ENCODE measurements around the gene CD207.
"Not testable (repeated sequence)": the region's sequence is repeated elsewhere in the genome, so short reads cannot be mapped to it uniquely, and the experiment has no call there.

The CD207 gene

GRCh38 chr2:70835643-70836042, at the start of gene CD207:
TSS of gene CD207 (minus strand) at chr2:70835816. CDS start at chr2:70835776, 40 bp downstream.
- no peak for DNase-seq

DNA sequence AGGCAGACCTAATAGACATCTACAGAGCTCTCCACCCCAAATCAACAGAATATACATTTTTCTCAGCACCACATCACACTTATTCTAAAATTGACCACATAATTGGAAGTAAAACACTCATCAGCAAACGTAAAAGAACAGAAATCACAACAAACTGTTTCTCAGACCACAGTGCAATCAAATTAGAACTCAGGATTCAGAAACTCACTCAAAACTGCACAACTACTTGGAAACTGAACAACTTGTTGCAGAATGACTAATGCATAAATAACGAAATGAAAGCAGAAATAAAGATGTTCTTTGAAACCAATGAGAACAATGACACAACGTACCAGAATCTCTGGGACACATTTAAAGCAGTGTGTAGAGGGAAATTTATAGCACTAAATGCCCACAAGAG, 42.9 kb upstream of the CD207 start:
- not testable (repeated sequence) for DNase-seq

DNA sequence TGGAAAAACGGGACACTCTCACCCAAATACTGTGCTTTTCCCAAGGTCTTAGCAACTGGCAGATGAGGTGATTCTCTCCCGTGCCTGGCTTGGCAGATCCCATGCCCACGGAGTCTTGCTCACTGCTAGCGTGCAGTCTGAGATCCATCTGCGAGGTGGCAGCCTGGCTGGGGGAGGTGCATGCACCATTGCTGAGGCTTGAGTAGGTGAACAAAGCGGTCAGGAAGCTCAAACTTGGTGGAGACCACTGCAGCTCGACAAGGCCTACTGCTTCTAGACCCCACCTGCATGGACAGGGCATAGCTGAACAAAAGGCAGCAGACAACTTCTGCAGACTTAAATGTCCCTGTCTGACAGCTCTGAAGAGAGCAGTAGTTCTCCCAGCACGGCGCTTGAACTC, 40.5 kb upstream of the CD207 start:
- not testable (repeated sequence) for DNase-seq

- no peak for DNase-seq
Observed at GRCh38 chr2:70873541-70873940, 37.9 kb upstream of the CD207 start.

- peak; percentile 71 for DNase-seq
Observed at GRCh38 chr2:70871398-70872211, 36.0 kb upstream of the CD207 start.

DNA sequence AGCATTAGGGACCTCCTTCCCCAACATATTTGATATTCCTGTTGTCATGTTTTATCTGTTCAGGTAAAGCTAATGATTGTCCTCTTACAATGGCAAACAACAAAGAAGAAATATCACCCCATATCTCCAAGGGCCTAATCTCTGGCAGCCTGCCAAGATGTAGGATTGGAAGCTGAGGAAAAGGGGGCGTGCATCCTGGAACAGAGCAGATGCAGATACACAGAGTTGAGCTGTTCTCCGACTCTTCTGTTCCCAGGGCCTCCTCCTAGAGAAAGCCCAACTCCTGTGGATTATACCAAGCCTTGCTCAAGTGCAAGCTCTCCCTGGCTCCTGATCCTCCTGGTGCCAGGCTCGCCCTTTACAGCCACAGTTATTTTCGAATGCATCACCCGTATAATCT, 35.2 kb upstream of the CD207 start:
- DNase-seq: no peak

- DNase-seq: no peak
Observed at GRCh38 chr2:70868970-70869369, 33.4 kb upstream of the CD207 start.

- DNase-seq: peak; percentile 62
Observed at GRCh38 chr2:70861777-70862625, 26.4 kb upstream of the CD207 start.

- no peak for DNase-seq
Observed at GRCh38 chr2:70855667-70856066, 20.1 kb upstream of the CD207 start.

DNA sequence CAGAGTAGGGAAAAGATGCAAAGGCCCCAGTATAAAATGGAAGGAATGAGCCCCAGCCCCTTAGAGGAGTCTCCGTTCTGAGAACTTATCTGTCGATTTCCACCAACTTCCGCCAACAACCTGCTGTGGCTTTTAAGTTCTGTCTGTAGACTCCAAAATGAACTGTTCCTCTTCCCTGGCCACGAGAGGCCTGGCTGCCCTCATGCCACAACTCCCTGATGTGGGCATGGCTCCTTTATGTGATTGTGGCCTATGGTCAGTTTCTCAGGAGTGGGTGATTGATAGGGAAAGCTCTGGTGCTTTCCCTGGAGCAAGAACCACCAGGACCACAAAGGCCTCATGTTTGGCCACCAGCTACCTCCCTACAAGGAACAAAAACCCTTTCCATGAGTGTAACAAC, 18.8 kb upstream of the CD207 start:
- no peak for DNase-seq

- DNase-seq: no peak
Observed at GRCh38 chr2:70852824-70853223, 17.2 kb upstream of the CD207 start.

- no peak for DNase-seq
Observed at GRCh38 chr2:70851704-70852103, 16.1 kb upstream of the CD207 start.

- DNase-seq: no peak
Observed at GRCh38 chr2:70850925-70851324, 15.3 kb upstream of the CD207 start.

- DNase-seq: no peak
Observed at GRCh38 chr2:70842401-70842800, 6.8 kb upstream of the CD207 start.

- no peak for DNase-seq
Observed at GRCh38 chr2:70837980-70838925, 2.6 kb upstream of the CD207 start.

GRCh38 chr2:70834881-70835280, 735 bp downstream of the CD207 start:
- no peak for DNase-seq

- no peak for DNase-seq
Observed at GRCh38 chr2:70834106-70834505, 1.5 kb downstream of the CD207 start.

DNA sequence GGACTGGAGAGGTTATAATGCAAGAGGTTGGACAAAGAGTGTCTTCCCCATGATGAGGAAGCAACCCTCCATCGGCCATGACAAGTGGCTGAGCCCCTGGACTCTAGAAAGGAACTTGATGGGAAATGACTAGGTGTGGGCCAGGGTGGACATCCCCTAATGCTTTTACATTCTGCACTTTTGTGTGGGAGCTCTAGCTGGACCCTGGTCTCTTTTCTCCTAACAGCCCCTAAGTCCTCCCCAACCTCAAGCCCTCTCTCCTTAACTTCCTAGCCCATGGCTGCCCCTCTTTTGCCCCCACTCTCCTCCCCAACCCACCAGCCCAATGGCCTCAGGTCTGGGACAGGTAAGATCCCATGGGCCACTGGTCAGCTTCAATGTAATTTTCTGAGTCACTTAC, 2.4 kb downstream of the CD207 start:
- no peak for DNase-seq

DNA sequence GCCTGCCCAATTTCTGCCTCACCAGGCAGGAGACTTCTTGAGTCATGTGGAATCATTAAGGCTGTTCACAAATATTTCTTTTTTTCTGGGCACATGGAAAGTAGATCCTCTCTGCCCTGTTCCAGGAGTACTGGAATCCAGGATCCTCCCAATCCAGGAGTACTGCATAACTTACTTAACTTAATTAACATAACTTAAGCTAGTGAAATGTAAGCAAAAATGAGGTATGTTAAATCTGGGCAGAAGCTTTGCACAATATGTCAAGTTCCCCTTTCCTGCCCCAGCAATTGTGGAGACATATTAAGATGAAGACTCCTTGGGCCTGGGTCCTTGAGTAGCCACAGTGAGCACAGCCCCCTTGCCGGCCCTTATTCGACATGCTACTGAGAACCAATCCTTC, 3.2 kb downstream of the CD207 start:
- DNase-seq: no peak

DNA sequence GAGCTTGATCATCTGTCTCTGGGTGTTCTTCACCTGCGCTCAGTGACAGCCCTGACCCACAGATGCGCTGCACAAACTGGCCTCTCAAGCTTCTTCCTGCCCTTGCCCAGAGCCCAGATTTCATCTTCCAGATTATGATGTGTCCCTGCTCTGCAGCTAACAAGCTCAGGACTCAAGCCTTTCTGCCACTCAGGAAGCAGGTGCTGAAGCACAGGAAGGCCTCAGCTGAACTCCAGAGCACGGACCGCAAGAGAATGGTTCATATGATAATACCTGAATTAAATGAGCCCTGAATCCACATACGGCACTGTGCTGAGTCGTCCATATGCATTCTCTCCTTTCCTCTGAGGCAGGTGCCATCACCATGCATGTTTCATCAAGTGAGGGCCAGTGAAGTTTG, 3.8 kb downstream of the CD207 start:
- no peak for DNase-seq

GRCh38 chr2:70830366-70830765, 5.2 kb downstream of the CD207 start:
- no peak for DNase-seq

GRCh38 chr2:70829916-70830315, 5.7 kb downstream of the CD207 start:
- DNase-seq: no peak

Measured in hematopoietic multipotent progenitor cell treated with erythropoietin and hydrocortisone succinate and interleukin-3 and kit ligand, for 8 days (in vitro differentiated cells).